B cell (primary cell): Measurements from ENCODE around the gene S1PR3. TPM values are rescaled to one million over a fixed set of nuclear protein-coding genes. Genes with fewer than 3 reads are reported as not detected.

Experiments used
- ATAC-seq: fragments of 200-7000 bp; cut with Tn5 transposase; one replicate; pipeline ENCODE4 v1.10.0; 2021; ENCODE audit warnings: low read depth, mild to moderate bottlenecking, moderate number of reproducible peaks, moderate library complexity
- CTCF ChIA-PET: fragments of 350-600 bp; sonication (Branson Sonifier 250); formaldehyde crosslinking; loops from one replicate; lab custom pipeline; 2021; ENCODE audit warnings: antibody characterized with exemption, inconsistent platforms; lab: Charles Lee
- POLR2A ChIA-PET: fragments of 350-600 bp; sonication (Branson Sonifier 250); formaldehyde crosslinking; loops from one replicate; lab custom pipeline; 2021; ENCODE audit warnings: antibody characterized with exemption; lab: Charles Lee
- DNase-seq: peaks from one replicate; pipeline ENCODE4 v3.0.0; 2013
- H2AFZ ChIP-seq: 2 replicates; pipeline ENCODE4 v1.6.1; 2012; ENCODE audit warnings: mild to moderate bottlenecking, low read depth, low read length; ENCODE audit not compliant: insufficient read depth, poor library complexity, severe bottlenecking
- H3K27ac ChIP-seq, 2 donors: 1 replicate in 1 of 2; 2 replicates in 1 of 2; pipeline ENCODE4 v1.5.1; 2012 to 2013; ENCODE audit warnings: low read length in 2 of 2, mild to moderate bottlenecking in 2 of 2, moderate library complexity in 1 of 2
- H3K27me3 ChIP-seq, 4 experiments: fragments of 200-600 bp in 1 of 4; sonication (generic) in 1 of 4; replicated peaks in 1 of 4; 1 replicate in 2 of 4; 2 replicates in 2 of 4; pipeline versions ENCODE4 v1.6.1 to v1.7.0; 2013 to 2016; ENCODE audit warnings: low read length in 3 of 4, mild to moderate bottlenecking in 2 of 4, mixed read lengths in 1 of 4, moderate library complexity in 1 of 4; ENCODE audit not compliant: insufficient read depth in 4 of 4, control insufficient read depth in 3 of 4; ENCODE audit errors: control extremely low read depth in 1 of 4
- H3K36me3 ChIP-seq, 2 experiments: replicated peaks in 1 of 2; 1 replicate in 1 of 2; 2 replicates in 1 of 2; pipeline versions ENCODE4 v1.6.1 to v1.7.1; 2013; ENCODE audit warnings: low read length in 1 of 2; ENCODE audit not compliant: insufficient read depth in 2 of 2, control insufficient read depth in 1 of 2; ENCODE audit errors: control extremely low read depth in 1 of 2, extremely low read depth in 1 of 2
- H3K4me1 ChIP-seq, 2 donors: fragments of 200-600 bp in 1 of 2; sonication (generic) in 1 of 2; 1 replicate in 1 of 2; 2 replicates in 1 of 2; pipeline versions ENCODE4 v1.5.1 to v1.6.1; 2013 to 2017; ENCODE audit warnings: low read length in 2 of 2; ENCODE audit not compliant: control insufficient read depth in 2 of 2, insufficient read depth in 2 of 2
- H3K4me2 ChIP-seq: replicated peaks from 2 replicates; pipeline ENCODE3; 2012; ENCODE audit warnings: mild to moderate bottlenecking, low read depth, low read length; ENCODE audit not compliant: poor library complexity, severe bottlenecking
- H3K4me3 ChIP-seq, 5 experiments: fragments of 200-600 bp in 1 of 5; sonication (generic) in 1 of 5; 1 replicate in 3 of 5; 2 replicates in 2 of 5; pipeline versions ENCODE4 v1.5.1 to v1.7.0; 2011 to 2016; ENCODE audit warnings: low read length in 4 of 5, mild to moderate bottlenecking in 4 of 5, low read depth in 2 of 5, control low read depth in 1 of 5, moderate library complexity in 1 of 5; ENCODE audit not compliant: insufficient read depth in 1 of 5; ENCODE audit errors: control extremely low read depth in 1 of 5, extremely low read depth in 1 of 5
- H3K79me2 ChIP-seq: fragments of 200-600 bp; sonication (generic); one replicate; pipeline ENCODE4 v1.6.0; 2016; ENCODE audit warnings: low read length; ENCODE audit not compliant: control insufficient read depth, insufficient read depth
- H3K9ac ChIP-seq: fragments of 200-600 bp; sonication (generic); 2 replicates; pipeline ENCODE4 v1.6.1; 2017; ENCODE audit warnings: mild to moderate bottlenecking, low read length, moderate library complexity
- H3K9me3 ChIP-seq, 3 donors: one replicate each; pipeline versions ENCODE4 v1.6.1 to v1.7.1; 2013; ENCODE audit warnings: low read length in 2 of 3; ENCODE audit not compliant: control insufficient read depth in 2 of 3, insufficient read depth in 1 of 3; ENCODE audit errors: control extremely low read depth in 1 of 3
- H4K20me1 ChIP-seq: 2 replicates; pipeline ENCODE4 v1.6.0; 2012; ENCODE audit warnings: mild to moderate bottlenecking, low read length; ENCODE audit not compliant: insufficient read depth, control insufficient read depth, poor library complexity, severe bottlenecking
- H3K27ac Mint-ChIP-seq: one replicate; pipeline ENCODE4 v1.8.0; 2021; ENCODE audit warnings: mixed read lengths
- H3K27me3 Mint-ChIP-seq: one replicate; pipeline ENCODE4 v1.8.0; 2021; ENCODE audit warnings: mixed read lengths
- H3K4me1 Mint-ChIP-seq: one replicate; pipeline ENCODE4 v1.8.0; 2021; ENCODE audit warnings: mixed read lengths
- H3K4me3 Mint-ChIP-seq: one replicate; pipeline ENCODE4 v1.8.0; 2021; ENCODE audit warnings: mixed read lengths
- H3K9me3 Mint-ChIP-seq: one replicate; pipeline ENCODE4 v1.8.0; 2022; ENCODE audit warnings: mixed read lengths; ENCODE audit not compliant: insufficient read depth
- EZH2 ChIP-seq: IDR thresholded peaks from 2 replicates; pipeline ENCODE4 v1.6.1; 2012; ENCODE audit warnings: borderline replicate concordance, low read depth, mild to moderate bottlenecking, moderate library complexity, low read length; ENCODE audit not compliant: insufficient read depth, poor library complexity, severe bottlenecking
- WGBS: methylation state at CpG from one replicate; pipeline ENCODE4 v1.1.5; 2013; ENCODE audit warnings: missing lambda C conversion rate; ENCODE audit not compliant: insufficient coverage; 5-methylcytosine and 5-hydroxymethylcytosine counted together
- intact Hi-C: fragments of 100-400 bp; cut with micrococcal nuclease; formaldehyde crosslinking; loops from one replicate; pipeline ENCODE4 v1.10.0; 2022
- polyA plus RNA-seq: library from polyadenylated mRNA; depleted of rRNA; stranded (reverse); fragments of >200 nt; gene quantifications from 2 replicates; pipeline ENCODE4 v1.2.3, GENCODE V29; 2012
- total RNA-seq, 2 donors: library from RNA; stranded (reverse); fragments of 120-200 nt in 1 of 2; gene quantifications; 1 replicate in 1 of 2; 2 replicates in 1 of 2; pipeline versions ENCODE4 v1.2.3 to v1.2.4, GENCODE V29; 2013 to 2022
- TF ChIP-seq, protein P1 (sequence below): fragments of 200-600 bp; IDR thresholded peaks from one replicate; pipeline ENCODE4 v1.8.0; 2022; ENCODE audit warnings: antibody characterized with exemption, mild to moderate bottlenecking

The S1PR3 gene
- total and polyA plus RNA-seq, 2 donors (not counting 1 experiment from before 2014, with no cell fraction given): 0.25 TPM; not detected in 1

DNA sequence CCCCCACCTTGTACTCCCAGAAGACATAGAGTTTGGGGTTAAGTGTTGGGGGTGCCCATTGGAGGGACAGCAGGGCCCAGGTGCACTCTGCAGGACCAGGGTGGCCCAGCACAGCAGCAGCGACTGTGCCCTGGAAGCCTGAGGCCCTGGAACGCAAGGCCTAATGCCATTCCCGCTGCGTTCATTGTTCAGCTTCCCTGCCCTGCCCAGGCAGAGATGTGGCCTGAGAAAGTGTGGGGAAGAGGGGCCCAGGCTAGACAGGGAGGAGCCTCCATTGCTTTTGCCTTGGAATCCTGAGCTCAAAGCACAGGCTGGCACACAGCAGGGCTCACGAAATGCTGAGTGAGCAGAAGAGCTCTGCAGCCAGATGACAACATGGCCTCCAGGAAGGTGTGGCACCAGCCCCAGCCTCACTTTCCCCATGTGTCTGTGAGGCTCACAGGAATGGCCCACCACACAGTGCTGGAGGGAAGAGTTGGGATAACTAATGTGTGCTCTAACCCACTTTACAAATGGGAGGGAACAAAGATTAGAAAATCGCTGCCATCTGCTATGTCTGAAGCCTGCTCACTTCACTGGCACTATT, 19.4 kb downstream of the S1PR3 start:
- ChIA-PET POLR2A (no interaction called here), CTCF (no interaction called here)
- Histone ChIP-seq H3K79me2 (no peaks in the 10 kb centered on the region), H3K4me1 (no peaks in the 10 kb centered on the region), H3K4me2 (no peak overlapping the region), H4K20me1 (no peaks in the 10 kb centered on the region), H3K9ac (no peak overlapping the region), H3K4me3 (no peak overlapping the region), H3K9me3 (no peaks in the 10 kb centered on the region), H2AFZ (no peak overlapping the region), H3K36me3 (no peaks in the 10 kb centered on the region), H3K27ac (no peak overlapping the region), H3K27me3 (peaks cover 0 to 9% (median 0%) of the 10 kb centered on the region in 4 experiments)
- intact Hi-C loops: no loop called here
- no peaks in the 10 kb centered on the region for H3K4me1 Mint-ChIP-seq
- WGBS: 95% methylated on average over 5 of the region's 6 CpGs
- ATAC-seq (no peak), DNase-seq (no peak)
- H3K27ac Mint-ChIP-seq: no peak overlapping the region
- TF ChIP-seq EZH2: no peak
- TF ChIP-seq, protein P1, sequence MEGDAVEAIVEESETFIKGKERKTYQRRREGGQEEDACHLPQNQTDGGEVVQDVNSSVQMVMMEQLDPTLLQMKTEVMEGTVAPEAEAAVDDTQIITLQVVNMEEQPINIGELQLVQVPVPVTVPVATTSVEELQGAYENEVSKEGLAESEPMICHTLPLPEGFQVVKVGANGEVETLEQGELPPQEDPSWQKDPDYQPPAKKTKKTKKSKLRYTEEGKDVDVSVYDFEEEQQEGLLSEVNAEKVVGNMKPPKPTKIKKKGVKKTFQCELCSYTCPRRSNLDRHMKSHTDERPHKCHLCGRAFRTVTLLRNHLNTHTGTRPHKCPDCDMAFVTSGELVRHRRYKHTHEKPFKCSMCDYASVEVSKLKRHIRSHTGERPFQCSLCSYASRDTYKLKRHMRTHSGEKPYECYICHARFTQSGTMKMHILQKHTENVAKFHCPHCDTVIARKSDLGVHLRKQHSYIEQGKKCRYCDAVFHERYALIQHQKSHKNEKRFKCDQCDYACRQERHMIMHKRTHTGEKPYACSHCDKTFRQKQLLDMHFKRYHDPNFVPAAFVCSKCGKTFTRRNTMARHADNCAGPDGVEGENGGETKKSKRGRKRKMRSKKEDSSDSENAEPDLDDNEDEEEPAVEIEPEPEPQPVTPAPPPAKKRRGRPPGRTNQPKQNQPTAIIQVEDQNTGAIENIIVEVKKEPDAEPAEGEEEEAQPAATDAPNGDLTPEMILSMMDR: no peak
- H3K9me3 Mint-ChIP-seq: no peaks in the 10 kb centered on the region
- peaks cover 19% of the 10 kb centered on the region for H3K27me3 Mint-ChIP-seq
- H3K4me3 Mint-ChIP-seq: no peak overlapping the region

- no peaks in the 10 kb centered on the region for H4K20me1 ChIP-seq
- H3K27me3 ChIP-seq: peaks cover 0 to 9% (median 0%) of the 10 kb centered on the region in 4 experiments
- no peak for TF ChIP-seq EZH2
- TF ChIP-seq, protein P1: no peak
- CTCF ChIA-PET: no interaction called here
- H3K9me3 Mint-ChIP-seq: no peaks in the 10 kb centered on the region
- H3K27ac Mint-ChIP-seq: no peak overlapping the region
- H3K4me2 ChIP-seq: no peak overlapping the region
- no peak overlapping the region for H3K4me3 Mint-ChIP-seq
- H3K4me1 ChIP-seq: no peaks in the 10 kb centered on the region
- intact Hi-C loops: no loop called here
- H3K27me3 Mint-ChIP-seq: peaks cover 21% of the 10 kb centered on the region
- H3K36me3 ChIP-seq: no peaks in the 10 kb centered on the region
- POLR2A ChIA-PET: no interaction called here
- H3K9me3 ChIP-seq: no peaks in the 10 kb centered on the region
- H3K79me2 ChIP-seq: no peaks in the 10 kb centered on the region
- no peak overlapping the region for H3K4me3 ChIP-seq
- ATAC-seq (no peak), DNase-seq (no peak)
- no peak overlapping the region for H3K27ac ChIP-seq
- WGBS: 83% methylated on average over 1 of the region's 2 CpGs
- no peaks in the 10 kb centered on the region for H3K4me1 Mint-ChIP-seq
- no peak overlapping the region for H3K9ac ChIP-seq
- H2AFZ ChIP-seq: no peak overlapping the region
Measured at GRCh38 chr9:89011683-89012082, 20.4 kb downstream of the S1PR3 start.
